ENCODE measurements around the gene LRRK1.

LRRK1 gene

DNA sequence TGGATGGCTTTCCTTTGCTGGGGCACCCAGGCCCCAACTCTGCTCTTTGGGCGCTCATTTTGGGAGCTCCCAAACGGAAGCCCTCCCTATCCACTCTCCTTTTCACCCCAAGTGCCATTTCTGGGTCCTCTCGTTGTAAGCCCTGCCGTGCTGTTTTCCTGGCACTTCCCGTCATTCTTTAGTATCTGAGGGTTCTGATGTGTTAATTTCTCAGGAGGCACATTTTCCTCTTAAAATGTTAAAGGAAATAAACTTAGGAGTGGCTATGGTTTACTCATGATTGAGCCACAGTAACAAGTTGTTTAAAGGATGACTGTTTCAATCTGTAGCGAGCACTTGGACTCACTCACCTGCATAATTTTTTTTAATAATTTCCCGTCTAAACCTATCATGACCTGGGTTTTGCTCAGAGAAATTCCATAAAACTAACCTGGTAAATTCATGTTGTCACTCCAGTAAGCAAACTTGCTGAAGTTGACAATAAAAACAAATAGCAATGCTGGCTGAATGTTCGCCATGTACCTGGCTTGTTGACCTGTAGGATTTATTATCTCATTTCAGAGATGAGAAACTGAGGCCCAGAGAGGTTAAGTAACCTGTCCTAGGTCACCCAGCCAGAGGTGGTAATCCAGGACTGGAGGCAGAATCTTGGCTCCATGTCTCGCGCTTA is 29.0 kb upstream of the LRRK1 start:
- DNase-seq (ENCODE audit: low read depth, low spot score) = no peak
- TF ChIP-seq, protein P1, sequence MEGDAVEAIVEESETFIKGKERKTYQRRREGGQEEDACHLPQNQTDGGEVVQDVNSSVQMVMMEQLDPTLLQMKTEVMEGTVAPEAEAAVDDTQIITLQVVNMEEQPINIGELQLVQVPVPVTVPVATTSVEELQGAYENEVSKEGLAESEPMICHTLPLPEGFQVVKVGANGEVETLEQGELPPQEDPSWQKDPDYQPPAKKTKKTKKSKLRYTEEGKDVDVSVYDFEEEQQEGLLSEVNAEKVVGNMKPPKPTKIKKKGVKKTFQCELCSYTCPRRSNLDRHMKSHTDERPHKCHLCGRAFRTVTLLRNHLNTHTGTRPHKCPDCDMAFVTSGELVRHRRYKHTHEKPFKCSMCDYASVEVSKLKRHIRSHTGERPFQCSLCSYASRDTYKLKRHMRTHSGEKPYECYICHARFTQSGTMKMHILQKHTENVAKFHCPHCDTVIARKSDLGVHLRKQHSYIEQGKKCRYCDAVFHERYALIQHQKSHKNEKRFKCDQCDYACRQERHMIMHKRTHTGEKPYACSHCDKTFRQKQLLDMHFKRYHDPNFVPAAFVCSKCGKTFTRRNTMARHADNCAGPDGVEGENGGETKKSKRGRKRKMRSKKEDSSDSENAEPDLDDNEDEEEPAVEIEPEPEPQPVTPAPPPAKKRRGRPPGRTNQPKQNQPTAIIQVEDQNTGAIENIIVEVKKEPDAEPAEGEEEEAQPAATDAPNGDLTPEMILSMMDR (IDR thresholded peaks at IDR 0.05; ENCODE audit: insufficient read depth, low read length, missing control alignments) = no peak
- POLR2A ChIA-PET = interaction anchor here (1.0 kb wide), 1 partner anchor 22 kb away, joined by 3 read pairs; no protein-coding TSS in a partner anchor
- no peak overlapping the region for H3K4me3 ChIP-seq (ENCODE audit: low read depth, low read length)
- CTCF ChIA-PET = interaction anchor here (0.9 to 3.1 kb wide), 10 partner anchors 12 to 266 kb away, joined by 3 to 43 read pairs (median 5); partner anchors contain the start of gene LRRK1

DNA sequence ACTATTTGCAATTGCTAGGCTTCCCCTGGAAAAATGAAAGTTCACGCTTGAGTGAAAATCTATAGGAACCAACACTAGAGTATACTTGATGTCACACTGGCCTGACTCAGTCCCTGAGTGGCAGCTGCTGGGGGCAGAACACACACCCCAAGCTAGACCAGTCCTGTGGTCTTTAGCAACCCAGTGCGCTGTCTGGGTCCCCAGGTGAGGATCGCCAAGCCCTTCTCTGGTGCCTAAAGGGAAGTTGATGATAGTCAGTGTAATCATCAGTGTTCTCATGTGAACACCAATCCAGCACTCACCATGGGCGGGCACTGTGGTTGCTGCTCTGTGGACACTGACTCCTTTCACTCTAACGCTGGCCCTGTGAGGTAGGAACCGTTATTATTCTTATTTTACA is 28.3 kb upstream of the LRRK1 start:
- ChIA-PET CTCF (interaction anchor here (0.9 to 1.1 kb wide), 3 partner anchors 14 to 220 kb away, joined by 3 read pairs; no protein-coding TSS in a partner anchor), POLR2A (no interaction called here)
- H3K4me3 ChIP-seq (ENCODE audit: low read depth, low read length) = no peak overlapping the region
- TF ChIP-seq, protein P1 (IDR thresholded peaks at IDR 0.05; ENCODE audit: insufficient read depth, low read length, missing control alignments) = no peak
- DNase-seq (ENCODE audit: low read depth, low spot score) = no peak

DNA sequence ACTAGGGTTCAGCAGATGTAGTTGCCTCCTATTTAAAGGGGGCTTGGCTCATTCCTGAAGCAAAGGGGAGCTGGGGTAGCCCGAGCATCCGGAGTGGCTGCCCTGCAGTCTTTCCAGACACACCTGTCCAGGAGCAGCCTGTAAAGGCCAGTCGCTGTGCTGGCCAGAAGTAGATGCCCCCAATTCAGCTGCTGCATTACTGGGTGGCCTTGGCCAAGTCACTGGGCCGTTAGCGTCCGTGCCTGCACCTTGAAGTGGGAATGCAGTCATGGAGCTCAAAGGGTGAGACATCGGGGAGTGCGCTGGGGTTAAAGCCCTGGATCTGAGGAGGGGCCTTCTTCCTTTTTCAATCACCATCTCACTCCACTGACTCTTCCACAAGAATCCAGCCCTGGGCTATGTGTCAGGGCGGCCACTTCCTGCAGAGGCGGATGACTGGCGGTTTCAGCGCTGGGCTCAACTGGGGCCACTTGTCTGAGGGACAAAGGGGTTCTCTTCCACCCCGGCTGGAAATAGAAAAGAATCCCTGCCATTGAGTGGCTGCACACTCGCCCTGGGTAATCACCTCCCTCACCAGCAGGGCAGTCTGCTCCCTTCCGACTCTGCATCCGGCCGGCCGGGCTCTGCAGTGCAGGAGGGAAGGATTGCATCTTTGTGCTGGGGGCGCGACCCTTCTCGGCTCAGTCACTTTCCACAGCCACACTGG is 27.7 kb upstream of the LRRK1 start:
- POLR2A ChIA-PET = no interaction called here
- CTCF ChIA-PET = interaction anchor here (0.9 to 1.5 kb wide), 5 partner anchors 14 to 220 kb away, joined by 3 to 4 read pairs (median 3); no protein-coding TSS in a partner anchor
- no peak for DNase-seq (ENCODE audit: low read depth, low spot score)
- no peak overlapping the region for H3K4me3 ChIP-seq (ENCODE audit: low read depth, low read length)
- TF ChIP-seq, protein P1 (IDR thresholded peaks at IDR 0.05; ENCODE audit: insufficient read depth, low read length, missing control alignments) = no peak

DNA sequence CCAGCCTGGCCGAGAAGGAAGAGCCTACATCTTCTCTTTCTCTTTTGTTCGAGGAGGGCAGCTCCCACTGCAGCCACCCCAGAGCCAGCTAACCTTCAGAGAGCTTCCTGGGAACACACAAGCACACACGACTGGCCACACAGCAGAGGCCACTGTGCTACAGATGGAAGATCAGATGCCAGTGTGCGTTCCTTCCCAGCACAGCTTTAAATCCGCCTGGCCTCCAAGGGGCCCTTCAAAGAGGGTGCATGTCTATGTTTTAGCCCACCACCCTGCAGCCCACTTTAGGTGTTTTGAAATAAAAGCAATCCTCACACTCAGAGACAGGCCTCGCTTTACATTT is 27.2 kb upstream of the LRRK1 start:
- no peak overlapping the region for H3K4me3 ChIP-seq (ENCODE audit: low read depth, low read length)
- CTCF ChIA-PET = interaction anchor here (0.9 to 1.9 kb wide), 5 partner anchors 15 to 221 kb away, joined by 3 to 8 read pairs (median 4); partner anchors contain the start of gene LRRK1
- POLR2A ChIA-PET = no interaction called here
- TF ChIP-seq, protein P1 (IDR thresholded peaks at IDR 0.05; ENCODE audit: insufficient read depth, low read length, missing control alignments) = no peak
- DNase-seq (ENCODE audit: low read depth, low spot score) = no peak

DNA sequence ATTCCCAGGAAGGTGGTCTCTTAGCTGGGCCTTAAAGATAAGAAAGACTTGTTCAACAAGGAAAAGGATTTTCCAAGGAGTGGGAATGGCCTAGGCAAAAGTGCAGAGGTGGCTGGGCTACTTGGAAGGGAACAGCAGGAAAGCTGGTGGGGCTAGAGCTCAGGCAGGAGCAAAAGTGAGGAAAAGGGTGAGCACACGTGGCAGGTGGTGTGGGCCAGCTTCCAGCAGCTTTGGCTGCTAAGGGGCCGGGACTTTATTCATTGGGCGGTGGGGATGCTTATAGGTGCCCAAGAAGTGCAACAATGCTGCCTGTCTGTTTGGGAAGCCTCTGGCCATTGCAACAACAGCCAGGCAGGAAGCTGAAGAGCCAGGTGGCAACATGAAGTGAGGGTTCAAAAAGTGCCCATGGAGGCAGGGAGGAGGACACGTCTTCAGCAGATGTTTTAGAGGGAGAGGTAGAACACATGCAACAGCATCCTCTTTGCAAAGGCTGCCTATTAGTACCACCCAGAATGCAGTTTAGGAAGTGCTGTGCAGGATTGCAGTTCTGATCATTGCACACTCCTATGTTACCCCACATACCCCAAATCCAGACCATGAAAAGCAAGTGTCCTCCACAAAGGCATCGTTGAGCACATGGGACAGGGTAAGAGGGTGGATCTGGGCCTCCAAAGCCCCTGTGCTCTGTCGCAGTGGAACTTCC is 25.7 kb upstream of the LRRK1 start:
- DNase-seq (ENCODE audit: low read depth, low spot score) = no peak
- ChIA-PET POLR2A (no interaction called here), CTCF (interaction anchor here (1.3 to 1.9 kb wide), 2 partner anchors 15 to 25 kb away, joined by 3 to 8 read pairs; partner anchors contain the start of gene LRRK1)
- H3K4me3 ChIP-seq (ENCODE audit: low read depth, low read length) = no peak overlapping the region
- TF ChIP-seq, protein P1 (IDR thresholded peaks at IDR 0.05; ENCODE audit: insufficient read depth, low read length, missing control alignments) = no peak

DNA sequence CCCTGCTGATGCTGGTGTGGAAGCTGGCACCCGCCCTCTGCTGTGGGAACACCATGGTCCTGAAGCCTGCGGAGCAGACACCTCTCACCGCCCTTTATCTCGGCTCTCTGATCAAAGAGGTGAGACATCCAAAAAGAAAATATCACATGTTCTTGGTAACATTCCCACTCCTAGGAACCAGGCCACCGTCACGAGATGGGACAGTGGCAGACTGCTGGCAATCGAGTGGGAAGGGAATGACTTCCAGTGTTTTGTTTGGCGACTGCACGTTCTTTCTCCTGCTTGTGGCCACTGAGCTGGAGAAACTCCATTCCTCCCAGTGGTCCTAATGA is 25.2 kb upstream of the LRRK1 start:
- ChIA-PET CTCF (interaction anchor here (1.3 to 1.9 kb wide), 2 partner anchors 14 to 24 kb away, joined by 3 to 8 read pairs; partner anchors contain the start of gene LRRK1), POLR2A (no interaction called here)
- TF ChIP-seq, protein P1 (IDR thresholded peaks at IDR 0.05; ENCODE audit: insufficient read depth, low read length, missing control alignments) = no peak
- no peak overlapping the region for H3K4me3 ChIP-seq (ENCODE audit: low read depth, low read length)
- DNase-seq (ENCODE audit: low read depth, low spot score) = no peak

Measured in AG04449 (cell line).